GM10248 (cell line): ENCODE results near the gene TF.

Source experiments
- CTCF ChIA-PET: fragments of 300-600 bp; sonication (Branson Sonifier 250); formaldehyde crosslinking; extraction: SDS; loops from one replicate; lab custom pipeline; 2021; ENCODE audit warnings: antibody characterized with exemption; lab: Yijun Ruan, JAX
- POLR2A ChIA-PET: fragments of 350-650 bp; sonication (Branson Sonifier 250); formaldehyde crosslinking; extraction: SDS; loops from one replicate; lab custom pipeline; 2020; ENCODE audit warnings: antibody characterized with exemption; lab: Yijun Ruan, JAX
- DNase-seq: peaks from one replicate; pipeline ENCODE4 v3.0.0; 2012; ENCODE audit errors: extremely low spot score
- TF ChIP-seq, protein P1 (sequence below): IDR thresholded peaks from 2 replicates; pipeline ENCODE4 v1.5.1; 2012; ENCODE audit warnings: mild to moderate bottlenecking, low read depth; ENCODE audit errors: extremely low read depth, missing control alignments, control extremely low read depth

The TF gene

GRCh38 chr3:133825969-133826727 lies 80.0 kb downstream of the TF start:
- TF ChIP-seq, protein P1, sequence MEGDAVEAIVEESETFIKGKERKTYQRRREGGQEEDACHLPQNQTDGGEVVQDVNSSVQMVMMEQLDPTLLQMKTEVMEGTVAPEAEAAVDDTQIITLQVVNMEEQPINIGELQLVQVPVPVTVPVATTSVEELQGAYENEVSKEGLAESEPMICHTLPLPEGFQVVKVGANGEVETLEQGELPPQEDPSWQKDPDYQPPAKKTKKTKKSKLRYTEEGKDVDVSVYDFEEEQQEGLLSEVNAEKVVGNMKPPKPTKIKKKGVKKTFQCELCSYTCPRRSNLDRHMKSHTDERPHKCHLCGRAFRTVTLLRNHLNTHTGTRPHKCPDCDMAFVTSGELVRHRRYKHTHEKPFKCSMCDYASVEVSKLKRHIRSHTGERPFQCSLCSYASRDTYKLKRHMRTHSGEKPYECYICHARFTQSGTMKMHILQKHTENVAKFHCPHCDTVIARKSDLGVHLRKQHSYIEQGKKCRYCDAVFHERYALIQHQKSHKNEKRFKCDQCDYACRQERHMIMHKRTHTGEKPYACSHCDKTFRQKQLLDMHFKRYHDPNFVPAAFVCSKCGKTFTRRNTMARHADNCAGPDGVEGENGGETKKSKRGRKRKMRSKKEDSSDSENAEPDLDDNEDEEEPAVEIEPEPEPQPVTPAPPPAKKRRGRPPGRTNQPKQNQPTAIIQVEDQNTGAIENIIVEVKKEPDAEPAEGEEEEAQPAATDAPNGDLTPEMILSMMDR, result no peak
- ChIA-PET POLR2A (no interaction called here), CTCF (interaction anchor here (1.0 kb wide), 1 partner anchor 23 kb away, joined by 3 read pairs; no protein-coding TSS in a partner anchor)
- no peak for DNase-seq

GRCh38 chr3:133827136-133827535 lies 80.9 kb downstream of the TF start:
- CTCF ChIA-PET, result no interaction called here
- POLR2A ChIA-PET, result no interaction called here
- no peak for DNase-seq
- TF ChIP-seq, protein P1, result no peak

DNA sequence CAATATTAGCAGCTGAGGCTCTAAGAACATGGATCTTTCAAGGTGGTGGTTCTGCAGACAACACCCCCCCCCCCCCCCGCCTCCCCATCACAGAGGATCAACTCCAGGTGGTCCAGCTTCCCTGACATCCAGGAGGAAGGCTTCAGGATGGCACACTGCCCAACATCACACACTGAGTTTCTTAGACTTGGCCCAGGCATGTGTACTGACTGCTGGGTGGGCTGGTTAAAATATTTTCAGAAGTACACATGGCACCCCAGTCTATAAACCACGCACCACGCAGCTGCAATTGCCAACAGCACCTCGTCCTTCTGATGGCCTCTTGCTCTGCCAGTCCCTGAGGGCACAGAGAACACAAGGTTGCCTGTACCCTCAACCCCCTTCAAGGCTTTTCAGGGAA lies 81.5 kb downstream of the TF start:
- POLR2A ChIA-PET, result interaction anchor here (0.6 kb wide), 1 partner anchor 12 kb away, joined by 8 read pairs; no protein-coding TSS in a partner anchor
- no peak for DNase-seq
- CTCF ChIA-PET, result interaction anchor here (2.1 kb wide), 1 partner anchor 10 kb away, joined by 6 read pairs; no protein-coding TSS in a partner anchor
- TF ChIP-seq, protein P1, result no peak

- ChIA-PET POLR2A (no interaction called here), CTCF (interaction anchor here (2.1 kb wide), 1 partner anchor 11 kb away, joined by 6 read pairs; no protein-coding TSS in a partner anchor)
- TF ChIP-seq, protein P1, result no peak
- DNase-seq, result no peak
These were observed 82.5 kb downstream of the TF start for GRCh38 chr3:133828576-133829309.

DNA sequence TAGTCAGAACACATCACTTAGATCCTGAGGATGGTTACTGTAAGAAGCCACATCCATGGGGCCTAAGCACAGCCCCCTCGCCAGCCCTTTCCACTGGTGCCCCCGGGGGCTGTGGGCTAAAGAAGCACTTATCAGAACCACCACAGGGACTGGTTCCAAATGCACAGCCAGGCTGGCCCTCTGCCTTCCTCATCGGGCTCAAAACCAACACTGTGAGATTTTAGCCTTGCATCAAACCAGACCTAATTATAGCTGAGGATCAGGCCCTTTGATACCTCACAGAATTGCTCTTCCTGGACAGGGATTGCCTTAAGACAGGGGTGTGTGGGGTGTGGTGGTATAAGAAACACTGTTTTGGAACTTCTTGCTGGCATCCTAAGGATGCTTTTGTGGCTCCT lies 83.1 kb downstream of the TF start:
- TF ChIP-seq, protein P1, result no peak
- ChIA-PET POLR2A (no interaction called here), CTCF (interaction anchor here (2.1 kb wide), 1 partner anchor 11 kb away, joined by 6 read pairs; no protein-coding TSS in a partner anchor)
- no peak for DNase-seq

GRCh38 chr3:133830071-133830470 lies 83.9 kb downstream of the TF start:
- DNase-seq, result no peak
- ChIA-PET POLR2A (no interaction called here), CTCF (interaction anchor here (1.1 kb wide), 1 partner anchor 12 kb away, joined by 6 read pairs; no protein-coding TSS in a partner anchor)
- TF ChIP-seq, protein P1, result no peak
